GM23338 (cell line): ENCODE data around the gene ZNF148. TPM values are rescaled to one million over a fixed set of nuclear protein-coding genes. Genes with fewer than 3 reads are reported as not detected.

Experiments used
- ATAC-seq: fragments of 200-7000 bp; cut with Tn5 transposase; 3 replicates; pipeline ENCODE4 v1.9.1; 2020
- DNase-seq: peaks from one replicate; pipeline ENCODE4 v3.0.0-alpha.2; 2015; ENCODE audit warnings: low spot score
- H2AFZ ChIP-seq: fragments of 200-600 bp; sonication (generic); 2 replicates; pipeline ENCODE4 v1.8.0; 2016; ENCODE audit warnings: antibody characterized with exemption, mild to moderate bottlenecking, moderate library complexity
- H3F3A ChIP-seq: fragments of 200-600 bp; sonication (generic); replicated peaks from 2 replicates; pipeline ENCODE4 v1.8.0; 2017; ENCODE audit warnings: antibody characterized with exemption, mixed run types, low read depth
- H3K27ac ChIP-seq: fragments of 200-600 bp; sonication (generic); 2 replicates; pipeline ENCODE4 v1.6.1; 2016; ENCODE audit warnings: low read depth
- H3K27me3 ChIP-seq: fragments of 200-600 bp; sonication (generic); 2 replicates; pipeline ENCODE4 v1.8.0; 2016; ENCODE audit warnings: mild to moderate bottlenecking, mixed run types, moderate library complexity; ENCODE audit not compliant: insufficient read depth
- H3K36me3 ChIP-seq: fragments of 200-600 bp; sonication (generic); 2 replicates; pipeline ENCODE4 v1.8.0; 2016; ENCODE audit warnings: mild to moderate bottlenecking; ENCODE audit not compliant: insufficient read depth
- H3K4me1 ChIP-seq: fragments of 200-600 bp; sonication (generic); 2 replicates; pipeline ENCODE4 v1.8.0; 2016; ENCODE audit warnings: mild to moderate bottlenecking, moderate library complexity; ENCODE audit not compliant: insufficient read depth
- H3K4me2 ChIP-seq: fragments of 200-600 bp; sonication (generic); 2 replicates; pipeline ENCODE4 v1.7.1; 2017; ENCODE audit warnings: mixed run types
- H3K4me3 ChIP-seq: fragments of 200-600 bp; sonication (generic); 2 replicates; pipeline ENCODE4 v1.6.1; 2016; ENCODE audit warnings: mixed run types
- H3K79me2 ChIP-seq: fragments of 200-600 bp; sonication (generic); replicated peaks from 2 replicates; pipeline ENCODE4 v1.8.0; 2017; ENCODE audit warnings: mild to moderate bottlenecking; ENCODE audit not compliant: insufficient read depth
- H3K9me2 ChIP-seq: fragments of 200-600 bp; sonication (generic); 2 replicates; pipeline ENCODE4 v1.8.0; 2017; ENCODE audit not compliant: insufficient read depth
- H4K20me1 ChIP-seq: fragments of 200-600 bp; sonication (generic); replicated peaks from 2 replicates; pipeline ENCODE4 v1.8.0; 2017; ENCODE audit warnings: mild to moderate bottlenecking; ENCODE audit not compliant: insufficient read depth
- H3K27ac Mint-ChIP-seq: 2 replicates; pipeline ENCODE4 v1.8.0; 2020; ENCODE audit warnings: inconsistent platforms, mild to moderate bottlenecking, moderate library complexity, mixed read lengths
- H3K27me3 Mint-ChIP-seq: 3 replicates; pipeline ENCODE4 v1.8.0; 2022; ENCODE audit warnings: low read depth, mild to moderate bottlenecking, moderate library complexity, mixed read lengths, inconsistent platforms; ENCODE audit not compliant: insufficient read depth, poor library complexity
- H3K36me3 Mint-ChIP-seq: 3 replicates; pipeline ENCODE4 v1.8.0; 2021; ENCODE audit warnings: low read depth, mild to moderate bottlenecking, inconsistent platforms, moderate library complexity, mixed read lengths
- H3K4me1 Mint-ChIP-seq: 3 replicates; pipeline ENCODE4 v1.8.0; 2020; ENCODE audit warnings: mild to moderate bottlenecking, inconsistent platforms, mixed read lengths
- H3K4me3 Mint-ChIP-seq: 3 replicates; pipeline ENCODE4 v1.8.0; 2021; ENCODE audit warnings: moderate library complexity, mild to moderate bottlenecking, inconsistent platforms, mixed read lengths
- H3K9me3 Mint-ChIP-seq: 3 replicates; pipeline ENCODE4 v1.8.0; 2020; ENCODE audit warnings: moderate library complexity, mild to moderate bottlenecking, inconsistent platforms, mixed read lengths
- CREB1 ChIP-seq: fragments of 250-450 bp; sonication (Bioruptor Pico); IDR thresholded peaks from 2 replicates; pipeline ENCODE4 v1.5.0; 2020; ENCODE audit warnings: low read depth, mild to moderate bottlenecking, moderate library complexity
- EZH2 ChIP-seq: fragments of 200-600 bp; sonication (generic); IDR thresholded peaks from one replicate; pipeline ENCODE4 v1.8.0; 2017; ENCODE audit warnings: antibody characterized with exemption, mild to moderate bottlenecking, low read depth; ENCODE audit not compliant: unreplicated experiment
- EZH2phosphoT487 ChIP-seq: fragments of 200-600 bp; sonication (generic); IDR thresholded peaks from one replicate; pipeline ENCODE4 v1.8.1; 2018; ENCODE audit warnings: antibody characterized with exemption; ENCODE audit not compliant: unreplicated experiment
- JUNB ChIP-seq: IDR thresholded peaks from one replicate; pipeline ENCODE4 v1.6.1; 2016; ENCODE audit warnings: antibody characterized with exemption; ENCODE audit not compliant: unreplicated experiment
- NANOG ChIP-seq: IDR thresholded peaks from 2 replicates; pipeline ENCODE4 v1.6.1; 2016; ENCODE audit warnings: antibody characterized with exemption, borderline replicate concordance
- POLR2AphosphoS5 ChIP-seq: IDR thresholded peaks from 2 replicates; pipeline ENCODE4 v1.6.1; 2016; ENCODE audit warnings: antibody characterized with exemption, low read depth
- STAT1 ChIP-seq: IDR thresholded peaks from one replicate; pipeline ENCODE4 v1.6.1; 2016; ENCODE audit warnings: antibody characterized with exemption; ENCODE audit not compliant: unreplicated experiment
- ZNF114 ChIP-seq: fragments of 250-450 bp; sonication (Bioruptor Pico); IDR thresholded peaks from 2 replicates; pipeline ENCODE4 v1.5.0; 2020; ENCODE audit warnings: mild to moderate bottlenecking, moderate library complexity
- ZNF331 ChIP-seq: fragments of 250-450 bp; sonication (Bioruptor Pico); IDR thresholded peaks from 2 replicates; pipeline ENCODE4 v1.5.0; 2020; ENCODE audit warnings: low read depth, mild to moderate bottlenecking, moderate library complexity
- polyA plus RNA-seq: library from polyadenylated mRNA; unstranded; fragments of >200 nt; fragmentation: Nextera tagmentation; extraction: Ambion mirVana; gene quantifications from 2 replicates; pipeline ENCODE4 v1.2.1, GENCODE V29; 2016
- total RNA-seq: library from RNA; depleted of rRNA; stranded (reverse); fragments of >200 nt; shearing (Covaris generic); gene quantifications from 2 replicates; pipeline ENCODE4 v1.2.3, GENCODE V29; 2014
- TF ChIP-seq, protein P1 (sequence below): IDR thresholded peaks from one replicate; pipeline ENCODE4 v1.6.1; 2018; ENCODE audit warnings: antibody characterized with exemption; ENCODE audit not compliant: unreplicated experiment
- TF ChIP-seq, protein P2 (sequence below): IDR thresholded peaks from 2 replicates; pipeline ENCODE4 v1.6.1; 2016; ENCODE audit warnings: antibody characterized with exemption
- TF ChIP-seq, protein P3 (sequence below), 2 experiments: fragments of 200-600 bp in 1 of 2; sonication (generic) in 1 of 2; conservative IDR thresholded peaks; 2 replicates each; pipeline versions ENCODE4 v1.5.1 to v1.6.1; 2016 to 2017; ENCODE audit warnings: antibody characterized with exemption in 2 of 2, low read depth in 2 of 2, mild to moderate bottlenecking in 2 of 2, moderate library complexity in 1 of 2
- TF ChIP-seq, protein P4 (sequence below): fragments of 250-450 bp; sonication (Bioruptor Pico); IDR thresholded peaks from 2 replicates; pipeline ENCODE4 v1.5.0; 2020; ENCODE audit warnings: mild to moderate bottlenecking, moderate library complexity

Gene ZNF148
- total and polyA plus RNA-seq, 2 experiments from 2014 or later, result 13.9 to 16.9 TPM

DNA sequence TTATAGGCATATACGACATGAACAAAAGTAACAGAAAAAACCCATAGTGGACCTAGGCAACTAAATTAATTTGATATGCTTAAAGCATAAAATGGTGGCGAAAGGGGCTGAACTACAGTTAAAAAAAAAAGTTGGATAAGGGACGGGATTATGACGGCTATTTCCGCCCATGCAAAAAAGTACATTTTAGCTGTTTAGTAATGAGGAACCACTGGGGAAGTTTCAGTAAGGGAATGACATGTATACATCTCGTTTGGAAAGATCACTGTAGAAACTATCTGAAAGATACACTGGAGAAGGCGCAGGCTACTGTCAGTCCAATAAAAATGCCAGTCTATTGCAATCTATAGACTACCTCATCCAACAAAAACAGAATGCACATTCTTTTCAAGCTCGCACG, 65.6 kb downstream of the ZNF148 start:
- H3K9me3 Mint-ChIP-seq, result no peaks in the 10 kb centered on the region
- H3K79me2 ChIP-seq, result peaks cover 49% of the 10 kb centered on the region

More for the DNA sequence above, 65.6 kb downstream of the ZNF148 start:
- H3K4me3 Mint-ChIP-seq, result no peak overlapping the region
- Histone ChIP-seq H3K27me3 (no peaks in the 10 kb centered on the region), H4K20me1 (peaks cover 16% of the 10 kb centered on the region; the same call in 1 of the 2 replicates), H3K4me2 (no peak overlapping the region), H3K4me1 (no peaks in the 10 kb centered on the region), H3K4me3 (no peak overlapping the region), H3K36me3 (no peaks in the 10 kb centered on the region), H2AFZ (no peak overlapping the region), H3K9me2 (no peaks in the 10 kb centered on the region), H3F3A (no peaks in the 10 kb centered on the region), H3K27ac (no peak overlapping the region)
- no peaks in the 10 kb centered on the region for H3K4me1 Mint-ChIP-seq
- ATAC-seq, result no peak
- H3K36me3 Mint-ChIP-seq, result peaks cover 8% of the 10 kb centered on the region; the same call in 1 of the 3 replicates
- peaks cover 7% of the 10 kb centered on the region for H3K27me3 Mint-ChIP-seq
- no peak for DNase-seq
- TF ChIP-seq EZH2 (no peak), CREB1 (no peak), EZH2phosphoT487 (no peak), ZNF114 (no peak), ZNF331 (no peak), NANOG (no peak), POLR2AphosphoS5 (no peak), STAT1 (no peak), JUNB (no peak)
- TF ChIP-seq, protein P1, sequence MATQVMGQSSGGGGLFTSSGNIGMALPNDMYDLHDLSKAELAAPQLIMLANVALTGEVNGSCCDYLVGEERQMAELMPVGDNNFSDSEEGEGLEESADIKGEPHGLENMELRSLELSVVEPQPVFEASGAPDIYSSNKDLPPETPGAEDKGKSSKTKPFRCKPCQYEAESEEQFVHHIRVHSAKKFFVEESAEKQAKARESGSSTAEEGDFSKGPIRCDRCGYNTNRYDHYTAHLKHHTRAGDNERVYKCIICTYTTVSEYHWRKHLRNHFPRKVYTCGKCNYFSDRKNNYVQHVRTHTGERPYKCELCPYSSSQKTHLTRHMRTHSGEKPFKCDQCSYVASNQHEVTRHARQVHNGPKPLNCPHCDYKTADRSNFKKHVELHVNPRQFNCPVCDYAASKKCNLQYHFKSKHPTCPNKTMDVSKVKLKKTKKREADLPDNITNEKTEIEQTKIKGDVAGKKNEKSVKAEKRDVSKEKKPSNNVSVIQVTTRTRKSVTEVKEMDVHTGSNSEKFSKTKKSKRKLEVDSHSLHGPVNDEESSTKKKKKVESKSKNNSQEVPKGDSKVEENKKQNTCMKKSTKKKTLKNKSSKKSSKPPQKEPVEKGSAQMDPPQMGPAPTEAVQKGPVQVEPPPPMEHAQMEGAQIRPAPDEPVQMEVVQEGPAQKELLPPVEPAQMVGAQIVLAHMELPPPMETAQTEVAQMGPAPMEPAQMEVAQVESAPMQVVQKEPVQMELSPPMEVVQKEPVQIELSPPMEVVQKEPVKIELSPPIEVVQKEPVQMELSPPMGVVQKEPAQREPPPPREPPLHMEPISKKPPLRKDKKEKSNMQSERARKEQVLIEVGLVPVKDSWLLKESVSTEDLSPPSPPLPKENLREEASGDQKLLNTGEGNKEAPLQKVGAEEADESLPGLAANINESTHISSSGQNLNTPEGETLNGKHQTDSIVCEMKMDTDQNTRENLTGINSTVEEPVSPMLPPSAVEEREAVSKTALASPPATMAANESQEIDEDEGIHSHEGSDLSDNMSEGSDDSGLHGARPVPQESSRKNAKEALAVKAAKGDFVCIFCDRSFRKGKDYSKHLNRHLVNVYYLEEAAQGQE, result no peak
- TF ChIP-seq, protein P2, sequence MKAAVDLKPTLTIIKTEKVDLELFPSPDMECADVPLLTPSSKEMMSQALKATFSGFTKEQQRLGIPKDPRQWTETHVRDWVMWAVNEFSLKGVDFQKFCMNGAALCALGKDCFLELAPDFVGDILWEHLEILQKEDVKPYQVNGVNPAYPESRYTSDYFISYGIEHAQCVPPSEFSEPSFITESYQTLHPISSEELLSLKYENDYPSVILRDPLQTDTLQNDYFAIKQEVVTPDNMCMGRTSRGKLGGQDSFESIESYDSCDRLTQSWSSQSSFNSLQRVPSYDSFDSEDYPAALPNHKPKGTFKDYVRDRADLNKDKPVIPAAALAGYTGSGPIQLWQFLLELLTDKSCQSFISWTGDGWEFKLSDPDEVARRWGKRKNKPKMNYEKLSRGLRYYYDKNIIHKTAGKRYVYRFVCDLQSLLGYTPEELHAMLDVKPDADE, result no peak
- TF ChIP-seq, protein P3, sequence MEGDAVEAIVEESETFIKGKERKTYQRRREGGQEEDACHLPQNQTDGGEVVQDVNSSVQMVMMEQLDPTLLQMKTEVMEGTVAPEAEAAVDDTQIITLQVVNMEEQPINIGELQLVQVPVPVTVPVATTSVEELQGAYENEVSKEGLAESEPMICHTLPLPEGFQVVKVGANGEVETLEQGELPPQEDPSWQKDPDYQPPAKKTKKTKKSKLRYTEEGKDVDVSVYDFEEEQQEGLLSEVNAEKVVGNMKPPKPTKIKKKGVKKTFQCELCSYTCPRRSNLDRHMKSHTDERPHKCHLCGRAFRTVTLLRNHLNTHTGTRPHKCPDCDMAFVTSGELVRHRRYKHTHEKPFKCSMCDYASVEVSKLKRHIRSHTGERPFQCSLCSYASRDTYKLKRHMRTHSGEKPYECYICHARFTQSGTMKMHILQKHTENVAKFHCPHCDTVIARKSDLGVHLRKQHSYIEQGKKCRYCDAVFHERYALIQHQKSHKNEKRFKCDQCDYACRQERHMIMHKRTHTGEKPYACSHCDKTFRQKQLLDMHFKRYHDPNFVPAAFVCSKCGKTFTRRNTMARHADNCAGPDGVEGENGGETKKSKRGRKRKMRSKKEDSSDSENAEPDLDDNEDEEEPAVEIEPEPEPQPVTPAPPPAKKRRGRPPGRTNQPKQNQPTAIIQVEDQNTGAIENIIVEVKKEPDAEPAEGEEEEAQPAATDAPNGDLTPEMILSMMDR (conservative IDR thresholded peaks at IDR 0.05; ENCODE audit: low read depth in 2 of 2), result no peak
- TF ChIP-seq, protein P4, sequence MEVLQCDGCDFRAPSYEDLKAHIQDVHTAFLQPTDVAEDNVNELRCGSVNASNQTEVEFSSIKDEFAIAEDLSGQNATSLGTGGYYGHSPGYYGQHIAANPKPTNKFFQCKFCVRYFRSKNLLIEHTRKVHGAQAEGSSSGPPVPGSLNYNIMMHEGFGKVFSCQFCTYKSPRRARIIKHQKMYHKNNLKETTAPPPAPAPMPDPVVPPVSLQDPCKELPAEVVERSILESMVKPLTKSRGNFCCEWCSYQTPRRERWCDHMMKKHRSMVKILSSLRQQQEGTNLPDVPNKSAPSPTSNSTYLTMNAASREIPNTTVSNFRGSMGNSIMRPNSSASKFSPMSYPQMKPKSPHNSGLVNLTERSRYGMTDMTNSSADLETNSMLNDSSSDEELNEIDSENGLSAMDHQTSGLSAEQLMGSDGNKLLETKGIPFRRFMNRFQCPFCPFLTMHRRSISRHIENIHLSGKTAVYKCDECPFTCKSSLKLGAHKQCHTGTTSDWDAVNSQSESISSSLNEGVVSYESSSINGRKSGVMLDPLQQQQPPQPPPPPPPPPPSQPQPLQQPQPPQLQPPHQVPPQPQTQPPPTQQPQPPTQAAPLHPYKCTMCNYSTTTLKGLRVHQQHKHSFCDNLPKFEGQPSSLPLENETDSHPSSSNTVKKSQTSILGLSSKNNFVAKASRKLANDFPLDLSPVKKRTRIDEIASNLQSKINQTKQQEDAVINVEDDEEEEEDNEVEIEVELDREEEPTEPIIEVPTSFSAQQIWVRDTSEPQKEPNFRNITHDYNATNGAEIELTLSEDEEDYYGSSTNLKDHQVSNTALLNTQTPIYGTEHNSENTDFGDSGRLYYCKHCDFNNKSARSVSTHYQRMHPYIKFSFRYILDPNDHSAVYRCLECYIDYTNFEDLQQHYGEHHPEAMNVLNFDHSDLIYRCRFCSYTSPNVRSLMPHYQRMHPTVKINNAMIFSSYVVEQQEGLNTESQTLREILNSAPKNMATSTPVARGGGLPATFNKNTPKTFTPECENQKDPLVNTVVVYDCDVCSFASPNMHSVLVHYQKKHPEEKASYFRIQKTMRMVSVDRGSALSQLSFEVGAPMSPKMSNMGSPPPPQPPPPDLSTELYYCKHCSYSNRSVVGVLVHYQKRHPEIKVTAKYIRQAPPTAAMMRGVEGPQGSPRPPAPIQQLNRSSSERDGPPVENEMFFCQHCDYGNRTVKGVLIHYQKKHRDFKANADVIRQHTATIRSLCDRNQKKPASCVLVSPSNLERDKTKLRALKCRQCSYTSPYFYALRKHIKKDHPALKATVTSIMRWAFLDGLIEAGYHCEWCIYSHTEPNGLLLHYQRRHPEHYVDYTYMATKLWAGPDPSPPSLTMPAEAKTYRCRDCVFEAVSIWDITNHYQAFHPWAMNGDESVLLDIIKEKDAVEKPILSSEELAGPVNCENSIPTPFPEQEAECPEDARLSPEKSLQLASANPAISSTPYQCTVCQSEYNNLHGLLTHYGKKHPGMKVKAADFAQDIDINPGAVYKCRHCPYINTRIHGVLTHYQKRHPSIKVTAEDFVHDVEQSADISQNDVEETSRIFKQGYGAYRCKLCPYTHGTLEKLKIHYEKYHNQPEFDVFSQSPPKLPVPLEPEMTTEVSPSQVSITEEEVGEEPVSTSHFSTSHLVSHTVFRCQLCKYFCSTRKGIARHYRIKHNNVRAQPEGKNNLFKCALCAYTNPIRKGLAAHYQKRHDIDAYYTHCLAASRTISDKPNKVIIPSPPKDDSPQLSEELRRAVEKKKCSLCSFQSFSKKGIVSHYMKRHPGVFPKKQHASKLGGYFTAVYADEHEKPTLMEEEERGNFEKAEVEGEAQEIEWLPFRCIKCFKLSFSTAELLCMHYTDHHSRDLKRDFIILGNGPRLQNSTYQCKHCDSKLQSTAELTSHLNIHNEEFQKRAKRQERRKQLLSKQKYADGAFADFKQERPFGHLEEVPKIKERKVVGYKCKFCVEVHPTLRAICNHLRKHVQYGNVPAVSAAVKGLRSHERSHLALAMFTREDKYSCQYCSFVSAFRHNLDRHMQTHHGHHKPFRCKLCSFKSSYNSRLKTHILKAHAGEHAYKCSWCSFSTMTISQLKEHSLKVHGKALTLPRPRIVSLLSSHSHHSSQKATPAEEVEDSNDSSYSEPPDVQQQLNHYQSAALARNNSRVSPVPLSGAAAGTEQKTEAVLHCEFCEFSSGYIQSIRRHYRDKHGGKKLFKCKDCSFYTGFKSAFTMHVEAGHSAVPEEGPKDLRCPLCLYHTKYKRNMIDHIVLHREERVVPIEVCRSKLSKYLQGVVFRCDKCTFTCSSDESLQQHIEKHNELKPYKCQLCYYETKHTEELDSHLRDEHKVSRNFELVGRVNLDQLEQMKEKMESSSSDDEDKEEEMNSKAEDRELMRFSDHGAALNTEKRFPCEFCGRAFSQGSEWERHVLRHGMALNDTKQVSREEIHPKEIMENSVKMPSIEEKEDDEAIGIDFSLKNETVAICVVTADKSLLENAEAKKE, result no peak
- no peak overlapping the region for H3K27ac Mint-ChIP-seq
